ENCODE results near the gene ZNF155.

DNA sequence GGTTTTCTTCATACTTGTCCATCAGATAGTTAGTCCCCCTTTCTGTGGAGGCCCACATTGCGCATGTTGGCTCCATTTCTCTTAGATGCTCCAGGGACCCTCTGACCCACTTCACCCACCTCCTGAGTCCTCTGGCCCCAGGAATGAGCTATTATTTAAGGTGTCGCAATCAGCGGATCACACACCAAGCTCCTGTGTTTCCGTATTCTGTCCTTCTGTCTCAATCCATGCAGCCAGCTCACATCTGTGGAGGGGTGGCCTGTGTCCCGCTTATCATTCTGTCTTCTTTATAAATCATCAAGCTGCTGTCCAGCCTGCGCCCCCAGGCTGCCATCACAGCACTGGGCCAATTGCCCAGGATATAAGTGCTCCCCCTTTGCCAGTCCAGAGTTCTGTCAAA is 23.5 kb downstream of the ZNF155 start:
- TF ChIP-seq, protein P1, sequence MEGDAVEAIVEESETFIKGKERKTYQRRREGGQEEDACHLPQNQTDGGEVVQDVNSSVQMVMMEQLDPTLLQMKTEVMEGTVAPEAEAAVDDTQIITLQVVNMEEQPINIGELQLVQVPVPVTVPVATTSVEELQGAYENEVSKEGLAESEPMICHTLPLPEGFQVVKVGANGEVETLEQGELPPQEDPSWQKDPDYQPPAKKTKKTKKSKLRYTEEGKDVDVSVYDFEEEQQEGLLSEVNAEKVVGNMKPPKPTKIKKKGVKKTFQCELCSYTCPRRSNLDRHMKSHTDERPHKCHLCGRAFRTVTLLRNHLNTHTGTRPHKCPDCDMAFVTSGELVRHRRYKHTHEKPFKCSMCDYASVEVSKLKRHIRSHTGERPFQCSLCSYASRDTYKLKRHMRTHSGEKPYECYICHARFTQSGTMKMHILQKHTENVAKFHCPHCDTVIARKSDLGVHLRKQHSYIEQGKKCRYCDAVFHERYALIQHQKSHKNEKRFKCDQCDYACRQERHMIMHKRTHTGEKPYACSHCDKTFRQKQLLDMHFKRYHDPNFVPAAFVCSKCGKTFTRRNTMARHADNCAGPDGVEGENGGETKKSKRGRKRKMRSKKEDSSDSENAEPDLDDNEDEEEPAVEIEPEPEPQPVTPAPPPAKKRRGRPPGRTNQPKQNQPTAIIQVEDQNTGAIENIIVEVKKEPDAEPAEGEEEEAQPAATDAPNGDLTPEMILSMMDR (IDR thresholded peaks at IDR 0.05; ENCODE audit: borderline replicate concordance, extremely low read depth, low read length, poor library complexity, severe bottlenecking), result no peak
- TF ChIP-seq EZH2 (IDR thresholded peaks at IDR 0.05; ENCODE audit: borderline replicate concordance, low read depth, low read length, severe bottlenecking), result no peak

Data from DND-41 (cell line).